Esophagus squamous epithelium (tissue), 4 donors: Measurements from ENCODE around the gene CSTF2.

Experiments
- CTCF ChIP-seq, 6 experiments: fragments of 450-650 bp in 4 of 6; fragments of 200-600 bp in 2 of 6; sonication (generic) in 2 of 6; IDR thresholded peaks; one replicate each; pipeline ENCODE4 v1.5.1; 2016 to 2019; ENCODE audit warnings: antibody characterized with exemption in 6 of 6, mild to moderate bottlenecking in 4 of 6, moderate library complexity in 4 of 6
- POLR2A ChIP-seq, 4 donors: fragments of 450-650 bp; IDR thresholded peaks; one replicate each; pipeline ENCODE4 v1.6.1; 2017; ENCODE audit warnings: antibody characterized with exemption in 4 of 4, mild to moderate bottlenecking in 4 of 4, moderate library complexity in 3 of 4

GRCh38 chrX:100819534-100819836, 706 bp upstream of the CSTF2 start:
- TF ChIP-seq CTCF (IDR thresholded peaks at IDR 0.05) (no peak), POLR2A (IDR thresholded peaks at IDR 0.05) (no peak)
